ENCODE data around the gene DAGLA. TPM values are rescaled to one million over a fixed set of nuclear protein-coding genes. Genes with fewer than 3 reads are reported as not detected.
"Not testable (repeated sequence)": the region's sequence is repeated elsewhere in the genome, so short reads cannot be mapped to it uniquely, and the experiment has no call there.

DAGLA gene
- total RNA-seq, 1 donor from 2014 or later: 5.1 TPM

- Mint-ChIP-seq H3K27me3 (ENCODE audit: unreplicated experiment) (peaks cover 37% of the 10 kb centered on the region), H3K4me1 (ENCODE audit: unreplicated experiment) (no peaks in the 10 kb centered on the region), H3K27ac (ENCODE audit: unreplicated experiment) (no peak overlapping the region), H3K9me3 (ENCODE audit: unreplicated experiment) (no peaks in the 10 kb centered on the region), H3K4me3 (ENCODE audit: unreplicated experiment) (no peak overlapping the region), H3K36me3 (ENCODE audit: unreplicated experiment) (no peaks in the 10 kb centered on the region)
- TF ChIP-seq CTCF (IDR thresholded peaks at IDR 0.05): no peak
- no peak for DNase-seq (ENCODE audit: extremely low spot score, unreplicated experiment)
These were observed 22.5 kb upstream of the DAGLA start for GRCh38 chr11:61657566-61658290.

GRCh38 chr11:61659413-61660196, 20.6 kb upstream of the DAGLA start:
- no peaks in the 10 kb centered on the region for H3K36me3 Mint-ChIP-seq (ENCODE audit: unreplicated experiment)
- TF ChIP-seq CTCF (IDR thresholded peaks at IDR 0.05): no peak
- no peaks in the 10 kb centered on the region for H3K9me3 Mint-ChIP-seq (ENCODE audit: unreplicated experiment)
- no peak for DNase-seq (ENCODE audit: extremely low spot score, unreplicated experiment)
- H3K27me3 Mint-ChIP-seq (ENCODE audit: unreplicated experiment): peaks cover 23% of the 10 kb centered on the region
- H3K27ac Mint-ChIP-seq (ENCODE audit: unreplicated experiment): no peak overlapping the region
- H3K4me1 Mint-ChIP-seq (ENCODE audit: unreplicated experiment): no peaks in the 10 kb centered on the region
- no peak overlapping the region for H3K4me3 Mint-ChIP-seq (ENCODE audit: unreplicated experiment)

GRCh38 chr11:61660997-61661396, 19.2 kb upstream of the DAGLA start:
- not testable (repeated sequence) for DNase-seq (ENCODE audit: extremely low spot score, unreplicated experiment); H3K4me3 Mint-ChIP-seq (ENCODE audit: unreplicated experiment); H3K4me1 Mint-ChIP-seq (ENCODE audit: unreplicated experiment); H3K27ac Mint-ChIP-seq (ENCODE audit: unreplicated experiment); H3K36me3 Mint-ChIP-seq (ENCODE audit: unreplicated experiment); H3K9me3 Mint-ChIP-seq (ENCODE audit: unreplicated experiment)
- H3K27me3 Mint-ChIP-seq (ENCODE audit: unreplicated experiment): peaks cover 15% of the 10 kb centered on the region

- Mint-ChIP-seq H3K27me3 (ENCODE audit: unreplicated experiment) (peaks cover 39% of the 10 kb centered on the region), H3K4me3 (ENCODE audit: unreplicated experiment) (no peak overlapping the region), H3K27ac (ENCODE audit: unreplicated experiment) (no peak overlapping the region), H3K36me3 (ENCODE audit: unreplicated experiment) (no peaks in the 10 kb centered on the region), H3K4me1 (ENCODE audit: unreplicated experiment) (no peaks in the 10 kb centered on the region), H3K9me3 (ENCODE audit: unreplicated experiment) (no peaks in the 10 kb centered on the region)
- no peak for TF ChIP-seq CTCF (IDR thresholded peaks at IDR 0.05)
- DNase-seq (ENCODE audit: extremely low spot score, unreplicated experiment): no peak
These were observed 13.4 kb upstream of the DAGLA start for GRCh38 chr11:61666684-61667297.

GRCh38 chr11:61667684-61668305, 12.4 kb upstream of the DAGLA start:
- Mint-ChIP-seq H3K36me3 (ENCODE audit: unreplicated experiment) (no peaks in the 10 kb centered on the region), H3K9me3 (ENCODE audit: unreplicated experiment) (no peaks in the 10 kb centered on the region), H3K27ac (ENCODE audit: unreplicated experiment) (no peak overlapping the region), H3K27me3 (ENCODE audit: unreplicated experiment) (peaks cover 34% of the 10 kb centered on the region), H3K4me3 (ENCODE audit: unreplicated experiment) (no peak overlapping the region), H3K4me1 (ENCODE audit: unreplicated experiment) (no peaks in the 10 kb centered on the region)
- no peak for DNase-seq (ENCODE audit: extremely low spot score, unreplicated experiment)
- no peak for TF ChIP-seq CTCF (IDR thresholded peaks at IDR 0.05)
